Type B pancreatic cell (in vitro differentiated cells): Measurements from ENCODE around the gene EIF2AK2. TPM values are rescaled to one million over a fixed set of nuclear protein-coding genes. Genes with fewer than 3 reads are reported as not detected.
A peak's percentile ranks its signal among the peaks of the same experiment; 100 is the strongest.

Source experiments
- DNase-seq: peaks from one replicate; pipeline ENCODE4 v3.0.0; 2021; ENCODE audit warnings: mixed read lengths; ENCODE audit not compliant: unreplicated experiment; ENCODE audit errors: extremely low spot score
- H3K27ac Mint-ChIP-seq: 2 replicates; pipeline ENCODE4 v1.8.0; 2021; ENCODE audit warnings: mild to moderate bottlenecking, mixed read lengths
- H3K27me3 Mint-ChIP-seq: 2 replicates; pipeline ENCODE4 v1.8.0; 2021; ENCODE audit warnings: mixed read lengths
- H3K36me3 Mint-ChIP-seq: 2 replicates; pipeline ENCODE4 v1.8.0; 2021; ENCODE audit warnings: mixed read lengths
- H3K4me1 Mint-ChIP-seq: one replicate; pipeline ENCODE4 v1.8.0; 2021; ENCODE audit warnings: mixed read lengths; ENCODE audit not compliant: unreplicated experiment
- H3K4me3 Mint-ChIP-seq: 2 replicates; pipeline ENCODE4 v1.8.0; 2021; ENCODE audit warnings: mild to moderate bottlenecking, mixed read lengths
- H3K9me3 Mint-ChIP-seq: 2 replicates; pipeline ENCODE4 v1.8.0; 2021; ENCODE audit warnings: mixed read lengths
- CTCF ChIP-seq: fragments of 200-600 bp; sonication (generic); conservative IDR thresholded peaks from 2 replicates; pipeline ENCODE4 v1.5.0; 2021; ENCODE audit warnings: antibody characterized with exemption, mild to moderate bottlenecking
- total RNA-seq: library from RNA; stranded (reverse); gene quantifications from 2 replicates; pipeline ENCODE4 v1.2.1, GENCODE V29; 2021; ENCODE audit warnings: low replicate concordance

The EIF2AK2 gene
- total RNA-seq, 1 donor from 2014 or later = 34.9 TPM

GRCh38 chr2:37149626-37150322, 7.0 kb downstream of the EIF2AK2 start:
- Mint-ChIP-seq H3K4me1 (peaks cover 23% of the 10 kb centered on the region), H3K4me3 (peak overlapping the region; percentile 6), H3K27me3 (no peaks in the 10 kb centered on the region), H3K27ac (peak overlapping the region; percentile 69), H3K9me3 (peaks cover 12% of the 10 kb centered on the region), H3K36me3 (peaks cover 54% of the 10 kb centered on the region)
- no peak for DNase-seq
- no peak for TF ChIP-seq CTCF

GRCh38 chr2:37148325-37148724, 8.5 kb downstream of the EIF2AK2 start:
- Mint-ChIP-seq H3K9me3 (peaks cover 9% of the 10 kb centered on the region), H3K36me3 (peaks cover 47% of the 10 kb centered on the region), H3K27ac (peak overlapping the region; percentile 90), H3K27me3 (no peaks in the 10 kb centered on the region), H3K4me1 (peaks cover 22% of the 10 kb centered on the region), H3K4me3 (peak overlapping the region; percentile 67)
- no peak for TF ChIP-seq CTCF
- no peak for DNase-seq

- no peaks in the 10 kb centered on the region for H3K27me3 Mint-ChIP-seq
- peaks cover 37% of the 10 kb centered on the region for H3K36me3 Mint-ChIP-seq
- TF ChIP-seq CTCF = no peak
- H3K27ac Mint-ChIP-seq = no peak overlapping the region
- peaks cover 4% of the 10 kb centered on the region for H3K9me3 Mint-ChIP-seq
- no peak for DNase-seq
- H3K4me3 Mint-ChIP-seq = no peak overlapping the region
- peaks cover 17% of the 10 kb centered on the region for H3K4me1 Mint-ChIP-seq
These were observed 10.7 kb downstream of the EIF2AK2 start for GRCh38 chr2:37146062-37146461.

- DNase-seq = no peak
- H3K4me1 Mint-ChIP-seq = peaks cover 8% of the 10 kb centered on the region
- H3K36me3 Mint-ChIP-seq = peaks cover 34% of the 10 kb centered on the region
- TF ChIP-seq CTCF = no peak
- H3K4me3 Mint-ChIP-seq = no peak overlapping the region
- H3K27ac Mint-ChIP-seq = no peak overlapping the region
- H3K9me3 Mint-ChIP-seq = peaks cover 4% of the 10 kb centered on the region
- H3K27me3 Mint-ChIP-seq = no peaks in the 10 kb centered on the region
These were observed 12.8 kb downstream of the EIF2AK2 start for GRCh38 chr2:37143974-37144373.

- Mint-ChIP-seq H3K36me3 (peaks cover 23% of the 10 kb centered on the region), H3K27ac (no peak overlapping the region), H3K27me3 (no peaks in the 10 kb centered on the region), H3K9me3 (no peaks in the 10 kb centered on the region), H3K4me3 (no peak overlapping the region), H3K4me1 (no peaks in the 10 kb centered on the region)
- DNase-seq = no peak
- TF ChIP-seq CTCF = peak; percentile 46
These were observed 14.2 kb downstream of the EIF2AK2 start for GRCh38 chr2:37142546-37142945.
